ENCODE results near the gene FAM149A.

- no peak for TF ChIP-seq CTCF (IDR thresholded peaks at IDR 0.05 in 8 of 11, conservative IDR thresholded peaks at IDR 0.05 in 3 of 11)
- no peak for TF ChIP-seq POLR2A (IDR thresholded peaks at IDR 0.05)
- no peak for TF ChIP-seq POLR2AphosphoS5 (IDR thresholded peaks at IDR 0.05)
Measured at GRCh38 chr4:186188107-186188506, 83.6 kb downstream of the FAM149A start.

Measured in spleen (tissue), 7 donors.